Suppressor macrophage treated with lipopolysaccharide for 4 hours (primary cell): ENCODE data around the gene TESK2.
"Not testable (repeated sequence)": the region's sequence is repeated elsewhere in the genome, so short reads cannot be mapped to it uniquely, and the experiment has no call there.

Experiments
- DNase-seq: peaks from one replicate; pipeline ENCODE4 v3.0.0-alpha.2; 2020

The TESK2 gene

GRCh38 chr1:45510036-45510971 is 19.3 kb upstream of the TESK2 start:
- DNase-seq: no peak

GRCh38 chr1:45508295-45509151 is 17.6 kb upstream of the TESK2 start:
- DNase-seq: no peak

- no peak for DNase-seq
Observed at GRCh38 chr1:45507893-45508292, 16.9 kb upstream of the TESK2 start.

GRCh38 chr1:45507195-45507594 is 16.2 kb upstream of the TESK2 start:
- DNase-seq: no peak

DNA sequence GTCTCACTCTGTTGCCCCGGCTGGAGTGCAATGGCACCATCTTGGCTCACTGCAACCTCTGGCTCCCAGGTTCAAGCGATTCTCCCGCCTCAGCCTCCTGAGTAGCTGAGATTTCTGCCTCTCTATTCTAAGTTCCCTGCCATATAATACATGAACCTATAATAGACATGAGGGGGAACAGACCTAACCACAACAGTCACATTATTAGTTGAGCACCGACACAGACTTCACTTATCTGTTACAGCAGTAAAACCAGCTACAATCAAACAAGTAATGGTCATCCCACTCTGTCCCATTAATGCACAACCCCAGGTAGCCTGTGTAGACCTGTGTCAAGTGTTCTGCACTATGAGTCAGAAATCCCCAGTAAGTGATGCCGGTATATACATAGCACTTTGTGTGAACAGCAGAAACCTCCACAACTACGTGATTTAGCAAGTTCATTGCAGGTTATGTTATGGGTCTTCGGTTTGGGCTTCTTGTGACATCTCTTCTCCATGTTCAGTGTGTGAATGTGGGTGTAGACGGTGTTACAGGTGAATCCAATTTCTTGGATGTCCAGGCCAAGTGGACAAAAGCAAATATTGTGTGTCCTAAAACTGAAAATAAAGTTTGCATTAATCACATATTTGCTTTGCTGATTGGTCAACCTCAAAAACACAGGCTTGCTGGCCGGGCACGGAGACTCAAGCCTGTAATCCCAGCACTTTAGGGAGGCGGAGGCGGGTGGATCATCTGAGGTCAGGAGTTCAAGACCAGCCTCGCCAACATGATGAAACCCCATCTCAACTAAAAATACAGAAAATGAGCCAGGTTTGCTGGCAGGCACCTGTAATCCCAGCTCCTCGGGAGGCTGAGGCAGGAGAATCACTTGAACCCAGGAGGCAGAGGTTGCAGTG is 12.7 kb upstream of the TESK2 start:
- no peak for DNase-seq

DNA sequence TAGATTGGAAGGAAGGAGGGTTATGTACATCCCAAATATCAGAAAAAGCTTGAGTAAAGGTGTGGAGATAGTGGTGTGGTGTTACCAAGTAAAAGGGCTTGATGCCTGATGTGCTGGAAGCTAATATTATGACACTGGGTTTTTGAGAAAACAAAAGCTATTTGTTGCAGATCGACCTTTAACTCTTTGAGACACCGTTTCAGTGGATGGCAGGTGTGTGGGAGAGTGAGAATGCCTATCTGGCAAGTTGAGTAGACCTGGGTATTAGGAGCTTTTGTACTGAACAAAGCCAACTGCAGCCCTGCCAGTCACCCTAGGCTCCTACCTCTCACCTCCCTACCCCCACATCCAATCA is 10.5 kb upstream of the TESK2 start:
- DNase-seq: no peak

GRCh38 chr1:45499415-45499769 is 8.4 kb upstream of the TESK2 start:
- DNase-seq: no peak

DNA sequence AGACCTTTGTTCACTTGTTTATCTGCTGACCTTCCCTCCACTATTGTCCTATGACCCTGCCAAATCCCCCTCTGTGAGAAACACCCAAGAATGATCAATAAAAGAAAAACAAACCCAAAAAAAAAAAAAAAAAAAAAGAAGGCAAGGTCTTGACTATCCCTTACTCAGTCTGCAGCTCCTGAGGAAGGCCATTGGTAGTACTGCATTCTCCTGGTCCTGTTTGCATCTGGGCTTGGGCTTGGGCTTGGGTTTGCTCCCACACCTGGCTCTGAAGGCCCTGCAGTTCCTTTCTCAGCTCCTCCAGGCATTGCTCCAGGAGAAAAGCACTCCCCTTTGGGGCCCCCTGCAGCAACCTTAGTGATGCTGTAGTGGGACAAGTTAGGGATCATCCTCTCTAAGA is 7.3 kb upstream of the TESK2 start:
- DNase-seq: no peak

- peak; percentile 75 for DNase-seq
Observed at GRCh38 chr1:45493116-45493697, 2.2 kb upstream of the TESK2 start.

- no peak for DNase-seq
Observed at GRCh38 chr1:45492691-45493090, 1.7 kb upstream of the TESK2 start.

- DNase-seq: no peak
Observed at GRCh38 chr1:45491487-45492260, 711 bp upstream of the TESK2 start.

DNA sequence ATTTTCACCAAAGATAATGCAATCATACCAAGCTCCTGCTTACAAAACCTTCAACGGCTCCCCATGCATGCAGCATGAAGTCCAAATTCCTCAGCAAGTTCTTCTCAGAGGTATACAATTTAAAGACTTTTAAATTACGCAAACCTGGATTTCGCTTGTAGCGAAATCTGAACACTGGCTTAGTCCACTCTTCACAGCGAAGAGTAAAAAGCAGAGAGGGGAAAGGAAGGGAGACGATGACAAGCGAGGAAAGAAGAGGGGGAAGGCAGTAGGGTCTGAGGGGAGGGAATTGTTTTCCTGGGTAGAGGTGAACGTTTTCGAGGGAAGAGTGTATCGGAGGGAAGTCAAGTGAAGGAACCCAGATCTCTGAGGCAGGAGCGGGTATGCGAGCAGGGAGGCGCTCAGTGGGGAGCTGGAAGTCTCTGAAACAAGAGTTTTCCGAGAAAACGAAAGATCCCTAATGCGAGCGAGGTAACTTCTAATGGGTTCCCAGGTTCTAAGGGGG is 790 bp downstream of the TESK2 start:
- DNase-seq: peak; percentile 30

DNA sequence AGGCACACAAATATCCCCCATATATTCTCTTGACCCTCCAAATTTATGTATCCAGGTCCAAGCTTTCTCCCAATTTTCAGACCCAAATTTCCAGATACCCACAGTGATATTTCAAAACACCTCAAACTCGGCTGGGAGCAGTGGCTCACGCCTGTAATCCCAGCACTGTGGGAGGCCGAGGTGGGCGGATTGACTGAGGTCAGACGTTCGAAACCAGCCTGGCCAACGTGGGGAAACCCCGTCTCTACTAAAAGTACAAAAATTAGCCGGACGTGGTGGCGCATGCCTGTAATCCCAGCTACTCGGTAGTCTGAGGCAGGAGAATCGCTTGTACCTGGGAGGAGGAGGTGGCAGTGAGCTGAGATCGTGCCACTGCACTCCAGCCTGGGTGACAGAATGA is 1.6 kb downstream of the TESK2 start:
- peak; percentile 42 for DNase-seq

GRCh38 chr1:45488666-45489377 is 2.1 kb downstream of the TESK2 start:
- peak; percentile 23 for DNase-seq

GRCh38 chr1:45485949-45486348 is 5.0 kb downstream of the TESK2 start:
- no peak for DNase-seq

- no peak for DNase-seq
Observed at GRCh38 chr1:45479039-45479748, 11.8 kb downstream of the TESK2 start.

DNA sequence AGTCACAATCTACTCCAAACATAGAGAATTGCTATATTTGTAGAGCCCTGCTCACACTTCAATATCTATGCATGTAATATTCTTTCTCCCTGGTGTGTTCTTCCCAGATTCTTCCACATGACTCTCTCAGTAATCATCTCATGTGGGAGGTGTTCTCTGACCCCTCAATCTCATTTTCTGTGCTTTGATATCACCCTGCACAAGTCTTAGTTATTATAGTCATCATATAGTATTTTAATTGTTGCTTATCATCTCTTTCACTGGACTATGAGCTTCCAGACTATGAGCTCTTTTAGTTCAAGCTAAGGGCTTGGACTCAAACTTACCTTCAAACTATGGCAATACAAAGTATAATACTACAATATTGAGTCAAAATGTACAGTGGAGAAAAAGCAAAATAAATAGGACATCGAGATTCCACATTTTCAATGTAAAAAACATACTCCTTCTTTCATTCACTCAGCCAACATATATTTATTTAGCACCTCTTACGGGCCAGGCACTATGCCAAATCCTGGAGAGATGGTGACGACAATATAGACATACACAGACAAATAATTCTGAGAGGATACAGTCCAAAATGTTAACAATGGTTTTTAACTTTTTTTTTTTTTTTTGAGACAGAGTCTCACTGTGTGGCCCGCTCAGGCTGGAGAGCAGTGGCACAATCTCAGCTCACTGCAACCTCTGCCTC is 12.7 kb downstream of the TESK2 start:
- no peak for DNase-seq

- DNase-seq: no peak
Observed at GRCh38 chr1:45477646-45478045, 13.3 kb downstream of the TESK2 start.

DNA sequence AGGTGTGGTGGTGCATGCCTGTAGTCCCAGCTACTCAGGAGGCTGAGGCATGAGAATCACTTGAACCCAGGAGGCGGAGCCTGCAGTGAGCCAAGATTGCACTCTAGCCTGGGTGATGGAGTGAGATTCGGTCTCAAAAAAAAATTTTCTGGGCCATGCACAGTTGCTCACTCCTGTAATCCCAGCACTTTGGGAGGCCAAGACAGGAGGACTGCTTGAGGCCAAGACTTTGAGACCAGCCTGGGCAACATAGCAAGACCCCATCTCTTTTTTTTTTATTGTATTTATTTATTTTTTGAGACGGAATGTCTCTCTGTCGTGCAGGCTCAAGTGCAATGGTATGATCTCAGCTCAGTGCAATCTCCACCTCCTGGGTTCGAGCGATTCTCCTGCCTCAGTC is 16.8 kb downstream of the TESK2 start:
- DNase-seq: not testable (repeated sequence)

GRCh38 chr1:45473302-45473701 is 17.7 kb downstream of the TESK2 start:
- DNase-seq: no peak
